OCI-LY3 (cell line): ENCODE data around the gene PLOD1.

ENCODE experiments used
- EZH2phosphoT487 ChIP-seq: fragments of 200-600 bp; shearing (Covaris generic); IDR thresholded peaks from 2 replicates; pipeline ENCODE4 v1.6.1; 2018; ENCODE audit warnings: antibody characterized with exemption, mixed run types, low read depth
- TF ChIP-seq, protein P1 (sequence below): fragments of 200-600, 300-600 bp; sonication (generic); IDR thresholded peaks from 2 replicates; pipeline ENCODE4 v1.5.1; 2014; ENCODE audit warnings: antibody characterized with exemption, low read length, low read depth

DNA sequence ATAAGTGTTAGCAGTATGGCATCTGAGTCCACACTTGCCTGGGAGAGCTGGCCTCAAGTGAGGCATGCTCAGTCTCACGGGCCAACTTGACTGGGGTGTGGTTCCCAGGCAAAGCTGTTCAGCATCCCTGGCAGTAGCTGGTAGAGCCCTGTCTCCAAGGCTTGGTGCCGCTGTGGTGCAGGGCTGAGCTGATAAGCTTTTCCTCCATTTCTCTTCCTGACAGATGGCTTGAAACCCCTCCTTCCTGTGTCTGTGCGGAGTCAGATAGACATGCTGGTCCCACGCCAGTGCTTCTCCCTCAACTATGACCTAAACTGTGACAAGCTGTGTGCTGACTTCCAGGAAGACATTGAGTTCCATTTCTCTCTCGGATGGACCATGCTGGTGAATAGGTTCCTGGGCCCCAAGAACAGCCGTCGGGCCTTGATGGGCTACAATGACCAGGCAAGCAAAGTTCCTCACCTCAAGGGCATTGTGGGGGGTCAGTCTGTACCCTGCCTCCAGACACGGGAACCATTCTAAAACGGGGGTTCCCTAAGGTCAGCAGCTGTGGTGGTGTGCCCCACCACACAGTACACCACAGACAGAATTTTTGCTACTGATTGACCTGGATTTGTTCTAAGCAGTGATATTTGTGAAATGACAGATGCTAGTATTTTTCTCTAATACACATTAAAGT is 71.1 kb downstream of the PLOD1 start:
- TF ChIP-seq, protein P1, sequence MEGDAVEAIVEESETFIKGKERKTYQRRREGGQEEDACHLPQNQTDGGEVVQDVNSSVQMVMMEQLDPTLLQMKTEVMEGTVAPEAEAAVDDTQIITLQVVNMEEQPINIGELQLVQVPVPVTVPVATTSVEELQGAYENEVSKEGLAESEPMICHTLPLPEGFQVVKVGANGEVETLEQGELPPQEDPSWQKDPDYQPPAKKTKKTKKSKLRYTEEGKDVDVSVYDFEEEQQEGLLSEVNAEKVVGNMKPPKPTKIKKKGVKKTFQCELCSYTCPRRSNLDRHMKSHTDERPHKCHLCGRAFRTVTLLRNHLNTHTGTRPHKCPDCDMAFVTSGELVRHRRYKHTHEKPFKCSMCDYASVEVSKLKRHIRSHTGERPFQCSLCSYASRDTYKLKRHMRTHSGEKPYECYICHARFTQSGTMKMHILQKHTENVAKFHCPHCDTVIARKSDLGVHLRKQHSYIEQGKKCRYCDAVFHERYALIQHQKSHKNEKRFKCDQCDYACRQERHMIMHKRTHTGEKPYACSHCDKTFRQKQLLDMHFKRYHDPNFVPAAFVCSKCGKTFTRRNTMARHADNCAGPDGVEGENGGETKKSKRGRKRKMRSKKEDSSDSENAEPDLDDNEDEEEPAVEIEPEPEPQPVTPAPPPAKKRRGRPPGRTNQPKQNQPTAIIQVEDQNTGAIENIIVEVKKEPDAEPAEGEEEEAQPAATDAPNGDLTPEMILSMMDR, result no peak
- TF ChIP-seq EZH2phosphoT487, result no peak
